ENCODE results near the gene MEI1.
"Not testable (repeated sequence)": the region's sequence is repeated elsewhere in the genome, so short reads cannot be mapped to it uniquely, and the experiment has no call there.

Gene MEI1

GRCh38 chr22:41702763-41703162 is 3.5 kb downstream of the MEI1 start:
- Histone ChIP-seq H3K4me1 (ENCODE audit: control insufficient read depth, insufficient read depth, low read length) (peaks cover 6% of the 10 kb centered on the region), H3K27me3 (ENCODE audit: control insufficient read depth in 1 of 2, insufficient read depth in 2 of 2, low read length in 2 of 2) (no peaks in the 10 kb centered on the region), H3K36me3 (ENCODE audit: control insufficient read depth in 2 of 2, insufficient read depth in 2 of 2, low read length in 2 of 2) (no peaks in the 10 kb centered on the region), H3K9me3 (ENCODE audit: control insufficient read depth in 2 of 2, low read length in 2 of 2) (no peaks in the 10 kb centered on the region), H3K27ac (ENCODE audit: low read length) (no peak overlapping the region), H3K9ac (ENCODE audit: low read length in 2 of 2) (no peak overlapping the region), H3K4me3 (ENCODE audit: low read length in 2 of 2) (no peak overlapping the region)

DNA sequence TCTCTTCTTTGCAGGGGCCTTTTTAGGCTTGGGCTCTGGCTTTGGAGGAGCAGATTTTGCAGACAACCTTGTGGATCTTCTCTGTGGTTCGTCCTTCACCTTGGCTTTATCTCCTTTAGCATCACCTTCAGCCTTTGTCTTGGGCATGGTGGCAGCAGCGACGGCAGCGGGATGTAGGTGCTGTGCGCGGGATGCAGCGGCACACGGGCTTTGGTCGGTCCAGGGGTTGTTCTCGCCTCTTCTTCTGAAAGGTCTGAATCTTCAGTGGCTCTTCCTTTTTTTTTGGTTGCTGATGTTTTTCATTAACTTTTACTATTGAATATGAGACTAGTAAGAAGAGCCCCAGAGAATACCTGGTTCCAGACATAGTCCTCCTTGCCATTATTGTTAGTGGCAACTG is 10.0 kb downstream of the MEI1 start:
- Histone ChIP-seq H3K9ac (ENCODE audit: low read length in 2 of 2) (no peak overlapping the region), H3K27me3 (ENCODE audit: control insufficient read depth in 1 of 2, insufficient read depth in 2 of 2, low read length in 2 of 2) (no peaks in the 10 kb centered on the region), H3K9me3 (ENCODE audit: control insufficient read depth in 2 of 2, low read length in 2 of 2) (no peaks in the 10 kb centered on the region), H3K4me3 (ENCODE audit: low read length in 2 of 2) (no peak overlapping the region), H3K27ac (ENCODE audit: low read length) (no peak overlapping the region), H3K36me3 (ENCODE audit: control insufficient read depth in 2 of 2, insufficient read depth in 2 of 2, low read length in 2 of 2) (no peaks in the 10 kb centered on the region), H3K4me1 (ENCODE audit: control insufficient read depth, insufficient read depth, low read length) (no peaks in the 10 kb centered on the region)

DNA sequence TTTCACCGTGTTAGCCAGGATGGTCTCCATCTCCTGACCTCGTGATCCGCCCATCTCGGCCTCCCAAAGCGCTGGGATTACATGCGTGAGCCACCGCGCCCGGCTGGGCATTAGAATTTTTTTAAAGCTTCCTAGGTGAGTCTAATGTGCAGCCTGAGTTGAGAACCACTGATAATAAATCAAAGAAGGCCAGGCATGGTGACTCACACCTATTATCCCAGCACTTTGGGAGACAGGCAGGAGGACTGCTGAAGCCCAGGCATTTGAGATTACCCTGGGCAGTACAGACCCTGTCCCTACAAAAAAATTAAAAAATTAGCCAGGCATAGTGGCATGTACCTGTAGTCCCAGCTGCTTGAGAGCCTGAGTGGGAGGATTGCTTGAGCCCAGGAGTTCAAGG is 13.7 kb downstream of the MEI1 start:
- peaks cover 0 to 4% of the 10 kb centered on the region in 2 donors for H3K27me3 ChIP-seq (ENCODE audit: control insufficient read depth in 1 of 2, insufficient read depth in 2 of 2, low read length in 2 of 2)
- no peaks in the 10 kb centered on the region for H3K36me3 ChIP-seq (ENCODE audit: control insufficient read depth in 2 of 2, insufficient read depth in 2 of 2, low read length in 2 of 2)
- no peaks in the 10 kb centered on the region for H3K9me3 ChIP-seq (ENCODE audit: control insufficient read depth in 2 of 2, low read length in 2 of 2)
- no peak overlapping the region for H3K27ac ChIP-seq (ENCODE audit: low read length)
- H3K4me1 ChIP-seq (ENCODE audit: control insufficient read depth, insufficient read depth, low read length) = no peaks in the 10 kb centered on the region
- no peak overlapping the region for H3K4me3 ChIP-seq (ENCODE audit: low read length in 2 of 2)
- H3K9ac ChIP-seq (ENCODE audit: low read length in 2 of 2) = no peak overlapping the region

- Histone ChIP-seq H3K36me3 (ENCODE audit: control insufficient read depth in 2 of 2, insufficient read depth in 2 of 2, low read length in 2 of 2) (no peaks in the 10 kb centered on the region), H3K27ac (ENCODE audit: low read length) (no peak overlapping the region), H3K27me3 (ENCODE audit: control insufficient read depth in 1 of 2, insufficient read depth in 2 of 2, low read length in 2 of 2) (peaks cover 0 to 4% of the 10 kb centered on the region in 2 donors), H3K9me3 (ENCODE audit: control insufficient read depth in 2 of 2, low read length in 2 of 2) (no peaks in the 10 kb centered on the region), H3K9ac (ENCODE audit: low read length in 2 of 2) (no peak overlapping the region), H3K4me3 (ENCODE audit: low read length in 2 of 2) (no peak overlapping the region), H3K4me1 (ENCODE audit: control insufficient read depth, insufficient read depth, low read length) (no peaks in the 10 kb centered on the region)
These were observed 23.2 kb downstream of the MEI1 start for GRCh38 chr22:41722496-41722895.

DNA sequence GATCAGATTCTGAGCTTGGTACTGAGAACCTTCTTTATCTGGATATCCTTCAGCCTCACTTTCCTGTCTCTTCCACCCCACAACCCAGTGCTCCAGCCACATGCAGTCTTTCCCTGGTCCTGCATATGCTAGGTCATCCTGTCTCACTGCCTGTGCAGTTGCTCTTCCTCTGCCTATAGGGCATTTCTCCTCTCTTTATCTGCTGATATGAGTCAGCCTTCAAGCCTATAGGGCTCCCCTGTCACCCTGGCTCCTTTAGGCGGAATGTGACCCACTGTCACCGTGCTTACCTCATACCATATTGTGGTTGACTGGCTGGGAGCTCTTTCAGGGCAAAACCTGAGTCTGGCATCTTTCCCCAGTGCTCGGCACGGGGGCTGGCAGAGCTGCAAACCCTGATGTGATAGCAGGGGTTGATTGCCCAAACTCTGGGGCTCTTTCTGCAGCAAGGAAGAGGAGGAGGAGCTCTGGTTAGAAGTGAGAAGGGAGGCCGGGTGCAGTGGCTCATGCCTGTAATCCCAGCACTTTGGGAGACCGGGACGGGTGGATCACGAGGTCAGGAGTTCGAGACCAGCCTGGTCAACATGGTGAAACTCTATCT is 26.3 kb downstream of the MEI1 start:
- no peaks in the 10 kb centered on the region for H3K36me3 ChIP-seq (ENCODE audit: control insufficient read depth in 2 of 2, insufficient read depth in 2 of 2, low read length in 2 of 2)
- no peak overlapping the region for H3K4me3 ChIP-seq (ENCODE audit: low read length in 2 of 2)
- H3K9ac ChIP-seq (ENCODE audit: low read length in 2 of 2) = no peak overlapping the region
- H3K9me3 ChIP-seq (ENCODE audit: control insufficient read depth in 2 of 2, low read length in 2 of 2) = no peaks in the 10 kb centered on the region
- H3K27ac ChIP-seq (ENCODE audit: low read length) = no peak overlapping the region
- H3K27me3 ChIP-seq (ENCODE audit: control insufficient read depth in 1 of 2, insufficient read depth in 2 of 2, low read length in 2 of 2) = peaks cover 0 to 3% of the 10 kb centered on the region in 2 donors
- H3K4me1 ChIP-seq (ENCODE audit: control insufficient read depth, insufficient read depth, low read length) = no peaks in the 10 kb centered on the region

- Histone ChIP-seq H3K27ac (ENCODE audit: low read length) (no peak overlapping the region), H3K4me3 (ENCODE audit: low read length in 2 of 2) (no peak overlapping the region), H3K9me3 (ENCODE audit: control insufficient read depth in 2 of 2, low read length in 2 of 2) (no peaks in the 10 kb centered on the region), H3K27me3 (ENCODE audit: control insufficient read depth in 1 of 2, insufficient read depth in 2 of 2, low read length in 2 of 2) (peaks cover 0 to 3% of the 10 kb centered on the region in 2 donors), H3K4me1 (ENCODE audit: control insufficient read depth, insufficient read depth, low read length) (no peaks in the 10 kb centered on the region), H3K36me3 (ENCODE audit: control insufficient read depth in 2 of 2, insufficient read depth in 2 of 2, low read length in 2 of 2) (no peaks in the 10 kb centered on the region), H3K9ac (ENCODE audit: low read length in 2 of 2) (no peak overlapping the region)
These were observed 32.3 kb downstream of the MEI1 start for GRCh38 chr22:41731609-41732008.

DNA sequence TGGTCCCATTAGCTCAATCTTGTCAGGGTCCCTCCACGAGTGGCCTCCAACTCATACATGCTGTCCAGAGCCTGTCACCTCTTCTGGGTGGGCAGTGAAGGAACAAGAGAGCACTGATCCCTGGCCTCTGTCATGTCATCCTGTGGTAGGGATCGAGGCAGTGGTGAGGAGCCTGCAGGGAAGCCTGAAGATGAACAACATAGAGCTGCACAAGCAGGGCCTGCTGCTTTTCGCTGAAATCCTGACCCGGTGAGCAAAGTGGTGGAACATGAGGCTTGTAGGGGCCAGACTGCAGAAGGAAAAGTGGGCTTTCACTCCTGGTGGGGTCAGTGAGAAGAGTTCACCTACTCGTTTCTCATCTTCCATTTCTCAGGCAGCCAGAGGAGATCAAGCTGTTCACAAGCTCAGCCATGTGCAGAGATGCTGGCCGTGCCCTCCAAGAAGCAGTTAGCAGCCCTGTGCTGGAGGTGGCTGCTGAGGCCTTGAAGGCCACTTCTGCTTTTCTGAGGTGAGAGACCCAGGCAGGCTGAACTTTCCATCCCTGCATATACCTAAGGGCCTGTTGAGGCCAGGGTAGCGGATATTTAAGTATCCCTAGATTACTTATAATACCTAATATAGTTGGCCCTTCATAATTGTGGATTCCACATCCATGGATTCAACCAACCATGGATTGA is 32.9 kb downstream of the MEI1 start:
- Histone ChIP-seq H3K4me3 (ENCODE audit: low read length in 2 of 2) (no peak overlapping the region), H3K27me3 (ENCODE audit: control insufficient read depth in 1 of 2, insufficient read depth in 2 of 2, low read length in 2 of 2) (peaks cover 0 to 3% of the 10 kb centered on the region in 2 donors), H3K36me3 (ENCODE audit: control insufficient read depth in 2 of 2, insufficient read depth in 2 of 2, low read length in 2 of 2) (no peaks in the 10 kb centered on the region), H3K27ac (ENCODE audit: low read length) (no peak overlapping the region), H3K4me1 (ENCODE audit: control insufficient read depth, insufficient read depth, low read length) (no peaks in the 10 kb centered on the region), H3K9ac (ENCODE audit: low read length in 2 of 2) (no peak overlapping the region), H3K9me3 (ENCODE audit: control insufficient read depth in 2 of 2, low read length in 2 of 2) (no peaks in the 10 kb centered on the region)

DNA sequence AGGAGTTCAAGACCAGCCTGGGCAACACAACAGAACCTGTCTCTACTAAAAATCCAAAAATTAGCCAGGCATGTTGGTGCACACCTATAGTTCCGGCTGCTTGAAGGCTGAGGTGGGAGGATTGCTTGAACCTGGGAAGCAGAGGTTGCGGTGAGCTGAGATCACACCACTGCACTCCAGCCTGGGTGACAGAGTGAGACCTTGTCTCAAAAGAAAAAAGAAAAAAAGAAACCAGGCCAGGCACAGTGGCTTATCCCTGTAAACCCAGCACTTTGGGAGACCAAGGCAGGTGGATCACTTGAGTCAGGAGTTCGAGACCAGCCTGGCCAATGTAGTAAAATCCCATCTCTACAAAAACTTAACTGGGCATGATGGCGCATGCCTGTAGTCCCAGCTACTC is 33.9 kb downstream of the MEI1 start:
- H3K9me3 ChIP-seq (ENCODE audit: control insufficient read depth in 2 of 2, low read length in 2 of 2); H3K9ac ChIP-seq (ENCODE audit: low read length in 2 of 2); H3K27me3 ChIP-seq (ENCODE audit: control insufficient read depth in 1 of 2, insufficient read depth in 2 of 2, low read length in 2 of 2); H3K4me3 ChIP-seq (ENCODE audit: low read length in 2 of 2); H3K4me1 ChIP-seq (ENCODE audit: control insufficient read depth, insufficient read depth, low read length); H3K36me3 ChIP-seq (ENCODE audit: control insufficient read depth in 2 of 2, insufficient read depth in 2 of 2, low read length in 2 of 2); H3K27ac ChIP-seq (ENCODE audit: low read length): not testable (repeated sequence)

DNA sequence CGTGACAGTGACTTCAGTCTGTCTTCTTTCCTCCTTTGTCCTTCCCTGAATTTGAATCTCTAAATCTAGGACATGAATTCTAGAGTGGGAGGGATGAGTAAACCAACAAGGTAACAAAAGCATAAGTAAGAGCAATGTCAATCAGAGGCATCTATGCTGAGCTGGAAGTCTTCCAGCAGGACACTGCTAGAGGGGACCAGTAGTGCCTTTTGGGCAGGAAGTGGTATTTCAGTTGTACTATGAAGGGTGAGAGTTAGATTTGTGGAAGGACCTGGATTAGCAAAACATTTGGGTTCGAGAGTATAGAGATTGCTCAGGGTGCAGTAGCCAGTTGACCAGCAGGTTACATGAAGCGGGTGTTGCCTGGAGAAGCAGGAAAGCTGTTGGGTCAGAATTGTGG is 40.3 kb downstream of the MEI1 start:
- H3K27ac ChIP-seq (ENCODE audit: low read length) = no peak overlapping the region
- no peak overlapping the region for H3K9ac ChIP-seq (ENCODE audit: low read length in 2 of 2)
- no peak overlapping the region for H3K4me3 ChIP-seq (ENCODE audit: low read length in 2 of 2)
- no peaks in the 10 kb centered on the region for H3K27me3 ChIP-seq (ENCODE audit: control insufficient read depth in 1 of 2, insufficient read depth in 2 of 2, low read length in 2 of 2)
- no peaks in the 10 kb centered on the region for H3K36me3 ChIP-seq (ENCODE audit: control insufficient read depth in 2 of 2, insufficient read depth in 2 of 2, low read length in 2 of 2)
- no peaks in the 10 kb centered on the region for H3K9me3 ChIP-seq (ENCODE audit: control insufficient read depth in 2 of 2, low read length in 2 of 2)
- no peaks in the 10 kb centered on the region for H3K4me1 ChIP-seq (ENCODE audit: control insufficient read depth, insufficient read depth, low read length)

DNA sequence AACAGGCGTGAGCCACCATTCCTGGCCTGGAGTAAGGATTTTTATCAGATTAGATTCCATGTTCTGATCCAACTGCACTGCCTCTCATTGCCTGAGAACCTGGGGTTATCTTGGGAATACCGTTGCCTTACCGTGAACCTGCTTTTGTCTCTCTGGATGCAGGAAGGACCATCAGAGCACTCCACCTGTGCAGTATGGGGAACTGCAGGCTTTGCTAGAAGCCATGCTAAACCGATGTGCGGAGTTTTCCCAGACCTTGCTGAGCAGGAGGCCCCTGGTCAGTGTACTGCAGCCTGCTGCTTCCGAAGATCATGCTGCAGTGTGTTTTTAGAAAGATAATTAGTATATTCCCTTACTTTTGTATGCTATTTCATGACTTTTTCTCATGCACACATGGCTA is 43.6 kb downstream of the MEI1 start:
- Histone ChIP-seq H3K27me3 (ENCODE audit: control insufficient read depth in 1 of 2, insufficient read depth in 2 of 2, low read length in 2 of 2) (peaks cover 0 to 3% of the 10 kb centered on the region in 2 donors), H3K4me3 (ENCODE audit: low read length in 2 of 2) (no peak overlapping the region), H3K4me1 (ENCODE audit: control insufficient read depth, insufficient read depth, low read length) (no peaks in the 10 kb centered on the region), H3K27ac (ENCODE audit: low read length) (no peak overlapping the region), H3K9me3 (ENCODE audit: control insufficient read depth in 2 of 2, low read length in 2 of 2) (no peaks in the 10 kb centered on the region), H3K36me3 (ENCODE audit: control insufficient read depth in 2 of 2, insufficient read depth in 2 of 2, low read length in 2 of 2) (no peaks in the 10 kb centered on the region), H3K9ac (ENCODE audit: low read length in 2 of 2) (no peak overlapping the region)

- Histone ChIP-seq H3K27me3 (ENCODE audit: control insufficient read depth in 1 of 2, insufficient read depth in 2 of 2, low read length in 2 of 2) (peaks cover 0 to 3% of the 10 kb centered on the region in 2 donors), H3K36me3 (ENCODE audit: control insufficient read depth in 2 of 2, insufficient read depth in 2 of 2, low read length in 2 of 2) (no peaks in the 10 kb centered on the region), H3K9me3 (ENCODE audit: control insufficient read depth in 2 of 2, low read length in 2 of 2) (no peaks in the 10 kb centered on the region), H3K4me1 (ENCODE audit: control insufficient read depth, insufficient read depth, low read length) (no peaks in the 10 kb centered on the region), H3K9ac (ENCODE audit: low read length in 2 of 2) (no peak overlapping the region), H3K4me3 (ENCODE audit: low read length in 2 of 2) (no peak overlapping the region), H3K27ac (ENCODE audit: low read length) (no peak overlapping the region)
These were observed 46.7 kb downstream of the MEI1 start for GRCh38 chr22:41745968-41746367.

All from stomach smooth muscle (tissue), 2 donors.